ENCODE measurements around the gene PAX5.

Gene PAX5

GRCh38 chr9:36831381-36832161 lies 202.5 kb downstream of the PAX5 start:
- in situ Hi-C loops (cut with HindIII; ENCODE audit: low pct_unique_long_range_greater_than_20kb, low sequenced_read_pairs), result no loop called here
- DNase-seq (ENCODE audit: low read depth in 1 of 2, low spot score in 1 of 2), result no peak
- no peak for TF ChIP-seq JUND (IDR thresholded peaks at IDR 0.05; ENCODE audit: low read depth)

GRCh38 chr9:36828611-36829013 lies 205.5 kb downstream of the PAX5 start:
- DNase-seq (ENCODE audit: low read depth in 1 of 2, low spot score in 1 of 2), result no peak
- in situ Hi-C loops (cut with HindIII; ENCODE audit: low pct_unique_long_range_greater_than_20kb, low sequenced_read_pairs), result no loop called here
- TF ChIP-seq JUND (IDR thresholded peaks at IDR 0.05; ENCODE audit: low read depth), result no peak

- no peak for DNase-seq (ENCODE audit: low read depth in 1 of 2, low spot score in 1 of 2)
- no peak for TF ChIP-seq JUND (IDR thresholded peaks at IDR 0.05; ENCODE audit: low read depth)
- in situ Hi-C loops (cut with HindIII; ENCODE audit: low pct_unique_long_range_greater_than_20kb, low sequenced_read_pairs), result no loop called here
Observed at GRCh38 chr9:36827593-36827992, 206.5 kb downstream of the PAX5 start.

GRCh38 chr9:36826581-36826980 lies 207.5 kb downstream of the PAX5 start:
- DNase-seq (ENCODE audit: low read depth in 1 of 2, low spot score in 1 of 2), result no peak
- in situ Hi-C loops (cut with HindIII; ENCODE audit: low pct_unique_long_range_greater_than_20kb, low sequenced_read_pairs), result no loop called here
- TF ChIP-seq JUND (IDR thresholded peaks at IDR 0.05; ENCODE audit: low read depth), result no peak

GRCh38 chr9:36825179-36825578 lies 208.9 kb downstream of the PAX5 start:
- no peak for TF ChIP-seq JUND (IDR thresholded peaks at IDR 0.05; ENCODE audit: low read depth)
- in situ Hi-C loops (cut with HindIII; ENCODE audit: low pct_unique_long_range_greater_than_20kb, low sequenced_read_pairs), result no loop called here
- DNase-seq (ENCODE audit: low read depth in 1 of 2, low spot score in 1 of 2), result no peak

- in situ Hi-C loops (cut with HindIII; ENCODE audit: low pct_unique_long_range_greater_than_20kb, low sequenced_read_pairs), result no loop called here
- TF ChIP-seq JUND (IDR thresholded peaks at IDR 0.05; ENCODE audit: low read depth), result no peak
Observed at GRCh38 chr9:36823934-36824333, 210.1 kb downstream of the PAX5 start.

GRCh38 chr9:36823466-36823865 lies 210.6 kb downstream of the PAX5 start:
- no peak for TF ChIP-seq JUND (IDR thresholded peaks at IDR 0.05; ENCODE audit: low read depth)
- DNase-seq (ENCODE audit: low read depth in 1 of 2, low spot score in 1 of 2), result no peak
- in situ Hi-C loops (cut with HindIII; ENCODE audit: low pct_unique_long_range_greater_than_20kb, low sequenced_read_pairs), result no loop called here

More at GRCh38 chr9:36823934-36824333, 210.1 kb downstream of the PAX5 start:
- DNase-seq (ENCODE audit: low read depth in 1 of 2, low spot score in 1 of 2), result no peak

- DNase-seq (ENCODE audit: low read depth in 1 of 2, low spot score in 1 of 2), result no peak
- in situ Hi-C loops (cut with HindIII; ENCODE audit: low pct_unique_long_range_greater_than_20kb, low sequenced_read_pairs), result no loop called here
- no peak for TF ChIP-seq JUND (IDR thresholded peaks at IDR 0.05; ENCODE audit: low read depth)
Observed at GRCh38 chr9:36822201-36822600, 211.9 kb downstream of the PAX5 start.

- no peak for DNase-seq (ENCODE audit: low read depth in 1 of 2, low spot score in 1 of 2)
- TF ChIP-seq JUND (IDR thresholded peaks at IDR 0.05; ENCODE audit: low read depth), result no peak
- in situ Hi-C loops (cut with HindIII; ENCODE audit: low pct_unique_long_range_greater_than_20kb, low sequenced_read_pairs), result no loop called here
Observed at GRCh38 chr9:36820392-36820861, 213.6 kb downstream of the PAX5 start.

- in situ Hi-C loops (cut with HindIII; ENCODE audit: low pct_unique_long_range_greater_than_20kb, low sequenced_read_pairs), result no loop called here
- no peak for DNase-seq (ENCODE audit: low read depth in 1 of 2, low spot score in 1 of 2)
- no peak for TF ChIP-seq JUND (IDR thresholded peaks at IDR 0.05; ENCODE audit: low read depth)
Observed at GRCh38 chr9:36818965-36819870, 214.8 kb downstream of the PAX5 start.

GRCh38 chr9:36818242-36818938 lies 215.7 kb downstream of the PAX5 start:
- in situ Hi-C loops (cut with HindIII; ENCODE audit: low pct_unique_long_range_greater_than_20kb, low sequenced_read_pairs), result no loop called here

GRCh38 chr9:36817160-36817834 lies 216.8 kb downstream of the PAX5 start:
- no peak for DNase-seq (ENCODE audit: low read depth in 1 of 2, low spot score in 1 of 2)
- no peak for TF ChIP-seq JUND (IDR thresholded peaks at IDR 0.05; ENCODE audit: low read depth)
- in situ Hi-C loops (cut with HindIII; ENCODE audit: low pct_unique_long_range_greater_than_20kb, low sequenced_read_pairs), result no loop called here

More at GRCh38 chr9:36818242-36818938, 215.7 kb downstream of the PAX5 start:
- DNase-seq (ENCODE audit: low read depth in 1 of 2, low spot score in 1 of 2), result no peak
- no peak for TF ChIP-seq JUND (IDR thresholded peaks at IDR 0.05; ENCODE audit: low read depth)
